HepG2 (cell line): ENCODE results near the gene ZBTB37. TPM values are rescaled to one million over a fixed set of nuclear protein-coding genes. Genes with fewer than 3 reads are reported as not detected.
A peak's percentile ranks its signal among the peaks of the same experiment; 100 is the strongest.

Source experiments
- CHD4 ChIP-seq: fragments of 200-600 bp; sonication (generic); IDR thresholded peaks from 2 replicates; pipeline ENCODE4 v1.7.0; 2017; ENCODE audit warnings: mild to moderate bottlenecking, low read length, borderline replicate concordance
- DNMT3B ChIP-seq: conservative IDR thresholded peaks from 2 replicates; pipeline ENCODE4 v1.6.1; 2016; ENCODE audit warnings: missing biosample characterization, control low read depth
- GATAD1 ChIP-seq: IDR thresholded peaks from 2 replicates; pipeline ENCODE4 v1.6.1; 2016; ENCODE audit warnings: missing genetic modification reagents, missing compliant biosample characterization
- GTF2F1 ChIP-seq: fragments of 150-350 bp; IDR thresholded peaks from 2 replicates; pipeline ENCODE4 v1.6.1; 2014; ENCODE audit warnings: low read length
- HMGXB3 ChIP-seq: sonication (generic); formaldehyde crosslinking; IDR thresholded peaks from 2 replicates; pipeline ENCODE4 v1.4.0; 2020; ENCODE audit warnings: missing genetic modification reagents, borderline replicate concordance
- KLF9 ChIP-seq: IDR thresholded peaks from 2 replicates; pipeline ENCODE4 v1.6.1; 2016; ENCODE audit warnings: low read depth
- POGZ ChIP-seq: sonication (generic); formaldehyde crosslinking; IDR thresholded peaks from 2 replicates; pipeline ENCODE4 v1.4.0; 2020; ENCODE audit warnings: mild to moderate bottlenecking, missing genetic modification reagents
- RORA ChIP-seq: sonication (generic); formaldehyde crosslinking; IDR thresholded peaks from 2 replicates; pipeline ENCODE4 v1.5.0; 2020; ENCODE audit warnings: mild to moderate bottlenecking, missing genetic modification reagents, moderate library complexity
- STAG1 ChIP-seq: sonication (generic); formaldehyde crosslinking; IDR thresholded peaks from 2 replicates; pipeline ENCODE4 v1.4.0; 2020; ENCODE audit warnings: missing genetic modification reagents
- ZBTB38 ChIP-seq: sonication (generic); formaldehyde crosslinking; IDR thresholded peaks from 2 replicates; pipeline ENCODE4 v1.5.1; 2020; ENCODE audit warnings: mild to moderate bottlenecking, missing genetic modification reagents
- ZFP37 ChIP-seq: sonication (generic); formaldehyde crosslinking; IDR thresholded peaks from 2 replicates; pipeline ENCODE4 v1.4.0; 2020; ENCODE audit warnings: missing genetic modification reagents, borderline replicate concordance
- ZNF101 ChIP-seq: sonication (generic); formaldehyde crosslinking; IDR thresholded peaks from 2 replicates; pipeline ENCODE4 v1.4.0; 2020; ENCODE audit warnings: mild to moderate bottlenecking, low read depth, missing genetic modification reagents, borderline replicate concordance
- ZNF142 ChIP-seq: sonication (generic); formaldehyde crosslinking; IDR thresholded peaks from 2 replicates; pipeline ENCODE4 v1.4.0; 2020; ENCODE audit warnings: missing genetic modification reagents
- ZNF253 ChIP-seq: sonication (generic); formaldehyde crosslinking; IDR thresholded peaks from 2 replicates; pipeline ENCODE4 v1.8.0; 2022; ENCODE audit warnings: mild to moderate bottlenecking, missing genetic modification reagents, borderline replicate concordance
- ZNF564 ChIP-seq: sonication (generic); formaldehyde crosslinking; IDR thresholded peaks from 2 replicates; pipeline ENCODE4 v1.8.1; 2023; ENCODE audit warnings: mild to moderate bottlenecking, missing genetic modification reagents
- ZNF670 ChIP-seq: sonication (generic); formaldehyde crosslinking; IDR thresholded peaks from 2 replicates; pipeline ENCODE4 v1.8.0; 2022; ENCODE audit warnings: mild to moderate bottlenecking, missing genetic modification reagents, borderline replicate concordance
- ZNF7 ChIP-seq: IDR thresholded peaks from 2 replicates; pipeline ENCODE4 v1.6.1; 2016; ENCODE audit warnings: missing biosample characterization, missing genetic modification reagents
- ZNF768 ChIP-seq: sonication (generic); formaldehyde crosslinking; IDR thresholded peaks from 2 replicates; pipeline ENCODE4 v1.4.0; 2020; ENCODE audit warnings: missing genetic modification reagents
- polyA plus RNA-seq, 8 experiments: library from polyadenylated mRNA; depleted of rRNA in 3 of 8; stranded (reverse) in 7 of 8; unstranded in 1 of 8; fragments of >200 nt; fragmentation: Illumina TruSeq in 4 of 8; extraction: Trizol in 4 of 8; gene quantifications; 2 replicates each; pipeline versions ENCODE4 v1.2.1 to v1.2.3, GENCODE V29; 2011 to 2016; ENCODE audit warnings: low read depth in 4 of 8, missing spikeins in 1 of 8, mixed read lengths in 1 of 8; ENCODE audit not compliant: insufficient read depth in 1 of 8
- total RNA-seq, 5 experiments: library from RNA; depleted of rRNA; stranded (reverse); fragments of >200 nt; fragmentation: Illumina TruSeq; extraction: Trizol; gene quantifications; 2 replicates each; pipeline ENCODE4 v1.2.3, GENCODE V29; 2016; ENCODE audit warnings: low read depth in 1 of 5

Gene ZBTB37
- total and polyA plus RNA-seq, 2 of the 13 experiments (the other 11 are each of a cell fraction or from before 2014, with no cell fraction given): 2.6 to 7.7 TPM

- TF ChIP-seq HMGXB3 (CRISPR knock-in tag) (no peak; the same call in 1 of the 2 replicates), ZNF768 (CRISPR knock-in tag) (peak; percentile 61; the same call in 1 of the 2 replicates), ZNF670 (CRISPR knock-in tag) (no peak; the same call in 1 of the 2 replicates), GTF2F1 (no peak), GATAD1 (CRISPR knock-in tag) (peak; percentile 37), KLF9 (CRISPR knock-in tag) (peak; percentile 65; the same call in 1 of the 2 replicates), RORA (CRISPR knock-in tag) (no peak), ZFP37 (CRISPR knock-in tag) (peak; percentile 65; the same call in 1 of the 2 replicates), POGZ (CRISPR knock-in tag) (peak; percentile 8; the same call in 1 of the 2 replicates), ZNF142 (CRISPR knock-in tag) (0 out of 2 replicates have a peak, but pooled peaks have one; percentile 30), ZNF564 (CRISPR knock-in tag) (peak; percentile 60; the same call in 1 of the 2 replicates), ZNF7 (CRISPR knock-in tag) (no peak), ZNF253 (CRISPR knock-in tag) (no peak), ZBTB38 (CRISPR knock-in tag) (no peak), ZNF101 (CRISPR knock-in tag) (no peak), DNMT3B (CRISPR knock-in tag) (no peak), STAG1 (CRISPR knock-in tag) (no peak), CHD4 (no peak)
These were observed at the start of gene ZBTB37 (continued) for GRCh38 chr1:173868266-173869020.
